Testis (tissue), 2 donors: ENCODE results near the gene BTRC.

Experiments used
- CTCF ChIP-seq, 3 experiments: fragments of 450-650 bp in 2 of 3; fragments of 200-600 bp in 1 of 3; sonication (generic) in 1 of 3; IDR thresholded peaks; one replicate each; pipeline ENCODE4 v1.5.1; 2016 to 2019; ENCODE audit warnings: antibody characterized with exemption in 3 of 3, mild to moderate bottlenecking in 2 of 3, moderate library complexity in 1 of 3
- POLR2A ChIP-seq: fragments of 450-650 bp; IDR thresholded peaks from one replicate; pipeline ENCODE4 v1.6.1; 2017; ENCODE audit warnings: antibody characterized with exemption, mild to moderate bottlenecking, moderate library complexity

DNA sequence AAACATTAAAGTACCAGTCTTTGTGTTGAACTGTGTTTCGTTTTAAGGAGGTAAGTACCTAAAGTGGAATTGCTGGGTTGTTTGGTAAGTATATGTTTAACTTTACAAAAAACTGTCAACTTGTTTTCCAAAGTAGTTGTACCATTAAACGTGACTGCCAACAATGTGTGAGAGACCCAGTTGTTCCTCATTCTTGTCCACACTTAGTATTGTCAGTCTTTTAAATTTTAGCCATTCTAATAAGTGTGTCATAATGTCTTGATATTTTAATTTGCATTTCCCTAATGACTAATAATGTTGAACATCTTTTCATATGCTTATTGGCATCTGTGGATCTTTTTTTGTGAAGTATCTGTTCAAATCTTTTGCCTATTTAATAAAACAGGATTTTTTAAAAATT is 159.8 kb downstream of the BTRC start:
- TF ChIP-seq CTCF (IDR thresholded peaks at IDR 0.05) (no peak), POLR2A (no peak)
